ENCODE measurements around the gene ZAP70. TPM values are rescaled to one million over a fixed set of nuclear protein-coding genes. Genes with fewer than 3 reads are reported as not detected.

Gene ZAP70
- total RNA-seq, 1 donor from 2014 or later: 3.8 TPM

GRCh38 chr2:97731274-97732020 is 18.1 kb downstream of the ZAP70 start:
- Mint-ChIP-seq H3K4me3 (ENCODE audit: low read depth) (no peak overlapping the region), H3K9me3 (ENCODE audit: low read depth) (no peaks in the 10 kb centered on the region), H3K27ac (peak overlapping the region; percentile 17), H3K4me1 (ENCODE audit: low read depth) (peaks cover 14% of the 10 kb centered on the region), H3K27me3 (no peaks in the 10 kb centered on the region), H3K36me3 (ENCODE audit: insufficient read depth) (peaks cover 1% of the 10 kb centered on the region)
- no peak for TF ChIP-seq CTCF (IDR thresholded peaks at IDR 0.05; ENCODE audit: unreplicated experiment)
- DNase-seq (ENCODE audit: low spot score, unreplicated experiment): no peak

GRCh38 chr2:97732436-97733340 is 19.3 kb downstream of the ZAP70 start:
- H3K27me3 Mint-ChIP-seq: no peaks in the 10 kb centered on the region
- no peak for TF ChIP-seq CTCF (IDR thresholded peaks at IDR 0.05; ENCODE audit: unreplicated experiment)
- no peaks in the 10 kb centered on the region for H3K9me3 Mint-ChIP-seq (ENCODE audit: low read depth)
- H3K4me1 Mint-ChIP-seq (ENCODE audit: low read depth): peaks cover 7% of the 10 kb centered on the region
- no peak overlapping the region for H3K4me3 Mint-ChIP-seq (ENCODE audit: low read depth)
- no peak overlapping the region for H3K27ac Mint-ChIP-seq
- DNase-seq (ENCODE audit: low spot score, unreplicated experiment): no peak
- peaks cover 1% of the 10 kb centered on the region for H3K36me3 Mint-ChIP-seq (ENCODE audit: insufficient read depth)

- H3K4me1 Mint-ChIP-seq (ENCODE audit: low read depth): no peaks in the 10 kb centered on the region
- no peak for DNase-seq (ENCODE audit: low spot score, unreplicated experiment)
- peaks cover 3% of the 10 kb centered on the region for H3K36me3 Mint-ChIP-seq (ENCODE audit: insufficient read depth)
- no peak overlapping the region for H3K27ac Mint-ChIP-seq
- H3K27me3 Mint-ChIP-seq: no peaks in the 10 kb centered on the region
- no peak overlapping the region for H3K4me3 Mint-ChIP-seq (ENCODE audit: low read depth)
- no peaks in the 10 kb centered on the region for H3K9me3 Mint-ChIP-seq (ENCODE audit: low read depth)
- TF ChIP-seq CTCF (IDR thresholded peaks at IDR 0.05; ENCODE audit: unreplicated experiment): no peak
Measured at GRCh38 chr2:97733341-97734035, 20.1 kb downstream of the ZAP70 start.

- Mint-ChIP-seq H3K4me1 (ENCODE audit: low read depth) (no peaks in the 10 kb centered on the region), H3K4me3 (ENCODE audit: low read depth) (no peak overlapping the region), H3K27me3 (no peaks in the 10 kb centered on the region), H3K27ac (no peak overlapping the region), H3K9me3 (ENCODE audit: low read depth) (no peaks in the 10 kb centered on the region), H3K36me3 (ENCODE audit: insufficient read depth) (peaks cover 3% of the 10 kb centered on the region)
- DNase-seq (ENCODE audit: low spot score, unreplicated experiment): no peak
- TF ChIP-seq CTCF (IDR thresholded peaks at IDR 0.05; ENCODE audit: unreplicated experiment): no peak
Measured at GRCh38 chr2:97734061-97735051, 21.0 kb downstream of the ZAP70 start.

All from progenitor cell of endocrine pancreas (in vitro differentiated cells).